Left ventricle myocardium inferior (tissue), 1 donor: Measurements from ENCODE around the gene UBE3B. TPM values are rescaled to one million over a fixed set of nuclear protein-coding genes. Genes with fewer than 3 reads are reported as not detected.
"Not testable (repeated sequence)": the region's sequence is repeated elsewhere in the genome, so short reads cannot be mapped to it uniquely, and the experiment has no call there.

Experiments used
- DNase-seq: peaks from one replicate; pipeline ENCODE4 v3.0.0-alpha.2; 2020
- H3K27ac ChIP-seq: fragments of 200-600 bp; replicated peaks from 2 replicates; pipeline ENCODE4 v1.8.0; 2021
- H3K27me3 ChIP-seq: fragments of 200-600 bp; 2 replicates; pipeline ENCODE4 v1.8.0; 2021; ENCODE audit warnings: low read depth
- H3K36me3 ChIP-seq: fragments of 200-600 bp; 2 replicates; pipeline ENCODE4 v1.8.0; 2021
- H3K4me1 ChIP-seq: fragments of 200-600 bp; 2 replicates; pipeline ENCODE4 v1.8.0; 2021
- H3K4me3 ChIP-seq: fragments of 200-600 bp; 2 replicates; pipeline ENCODE4 v1.8.0; 2021; ENCODE audit warnings: mild to moderate bottlenecking, moderate library complexity
- H3K9me3 ChIP-seq: fragments of 200-600 bp; replicated peaks from 2 replicates; pipeline ENCODE4 v1.8.0; 2021
- CTCF ChIP-seq: fragments of 200-600 bp; IDR thresholded peaks from 2 replicates; pipeline ENCODE4 v1.8.0; 2021; ENCODE audit warnings: antibody characterized with exemption, mild to moderate bottlenecking, borderline replicate concordance
- intact Hi-C: fragments of 100-400 bp; cut with micrococcal nuclease; formaldehyde crosslinking; loops from one replicate; pipeline ENCODE4 v1.11.0; 2022
- total RNA-seq: library from RNA; stranded (reverse); fragmentation: NEBNext Ultra II Directional; extraction: Animal tissue kit (Norgen Biotek cat#: 25700); gene quantifications from one replicate; pipeline ENCODE4 v1.2.1, GENCODE V29; 2021
- donor health status: DM: no; HTN: yes; CAD: no; lungs with severe emphysema.

Gene UBE3B
- total RNA-seq, 1 donor from 2014 or later: 56.0 TPM

DNA sequence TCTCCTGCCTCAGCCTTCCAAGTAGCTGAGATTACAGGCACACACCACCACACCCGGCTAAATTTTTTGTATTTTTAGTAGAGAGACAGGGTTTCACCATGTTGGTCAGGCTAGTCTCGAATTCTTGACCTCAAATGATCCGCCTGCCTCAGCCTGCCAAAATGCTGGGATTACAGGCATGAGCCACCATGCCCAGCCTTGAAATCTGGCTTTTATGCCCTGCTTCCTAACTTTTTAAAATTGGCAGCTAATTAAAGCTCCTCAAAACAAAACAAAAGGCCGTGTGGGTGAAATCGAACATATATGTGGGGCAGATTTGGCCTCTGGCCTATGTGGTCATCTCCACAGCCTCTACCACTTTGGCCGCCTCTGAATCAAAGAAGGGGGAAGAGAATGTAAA is 38.3 kb upstream of the UBE3B start:
- TF ChIP-seq CTCF: no peak
- Histone ChIP-seq H3K4me3 (no peak overlapping the region), H3K27ac (no peak overlapping the region), H3K9me3 (no peaks in the 10 kb centered on the region), H3K4me1 (peaks cover 19% of the 10 kb centered on the region), H3K27me3 (no peaks in the 10 kb centered on the region), H3K36me3 (peaks cover 5% of the 10 kb centered on the region)
- DNase-seq: no peak
- intact Hi-C loops: no loop called here

- peaks cover 27% of the 10 kb centered on the region for H3K4me1 ChIP-seq
- H3K36me3 ChIP-seq, H3K9me3 ChIP-seq, H3K27me3 ChIP-seq, H3K4me3 ChIP-seq, intact Hi-C loops, H3K27ac ChIP-seq, DNase-seq: not testable (repeated sequence)
Observed at GRCh38 chr12:109439951-109440350, 37.5 kb upstream of the UBE3B start.

DNA sequence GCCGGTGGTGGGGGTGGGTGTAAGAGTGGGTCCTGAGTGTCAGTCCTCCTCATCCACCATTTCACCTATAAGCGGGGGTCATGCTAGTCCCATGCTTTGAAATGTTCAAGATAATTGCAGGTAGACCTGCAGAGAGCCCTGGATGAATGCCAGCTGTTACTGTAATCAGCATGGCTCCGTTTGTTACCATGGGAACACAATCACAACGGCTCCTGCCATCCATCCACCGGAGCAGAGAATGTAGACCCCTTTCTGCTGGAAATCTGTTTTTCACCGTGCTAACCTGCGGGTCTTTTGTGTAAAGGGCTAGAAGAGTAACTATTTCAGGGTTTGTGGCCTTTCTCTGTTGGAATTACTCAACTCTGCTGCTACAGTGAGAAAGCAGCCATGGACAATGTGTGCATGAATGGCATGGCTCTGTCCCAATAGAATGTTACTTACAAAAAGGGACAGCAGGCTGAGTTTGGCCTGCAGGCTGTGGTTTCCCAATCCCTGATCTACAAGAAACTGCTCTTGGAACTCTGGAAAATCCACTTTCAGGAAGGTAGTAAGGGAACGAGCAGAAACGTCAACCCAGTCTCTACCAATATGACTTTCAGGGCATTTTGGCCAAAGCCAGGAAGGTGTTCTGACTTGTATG is 36.5 kb upstream of the UBE3B start:
- Histone ChIP-seq H3K4me1 (peaks cover 37% of the 10 kb centered on the region), H3K36me3 (peaks cover 10% of the 10 kb centered on the region), H3K27me3 (no peaks in the 10 kb centered on the region), H3K27ac (no peak overlapping the region), H3K4me3 (no peak overlapping the region), H3K9me3 (no peaks in the 10 kb centered on the region)
- DNase-seq: no peak
- intact Hi-C loops: no loop called here
- no peak for TF ChIP-seq CTCF

- H3K27me3 ChIP-seq: no peaks in the 10 kb centered on the region
- peaks cover 57% of the 10 kb centered on the region for H3K4me1 ChIP-seq
- DNase-seq: no peak
- no peaks in the 10 kb centered on the region for H3K9me3 ChIP-seq
- H3K27ac ChIP-seq: peak overlapping the region; percentile 72
- no peak overlapping the region for H3K4me3 ChIP-seq
- intact Hi-C loops: no loop called here
- H3K36me3 ChIP-seq: peaks cover 33% of the 10 kb centered on the region
- TF ChIP-seq CTCF: peak; percentile 50
Observed at GRCh38 chr12:109443794-109444193, 33.6 kb upstream of the UBE3B start.

- no peaks in the 10 kb centered on the region for H3K9me3 ChIP-seq
- no peak overlapping the region for H3K4me3 ChIP-seq
- TF ChIP-seq CTCF: no peak
- H3K27me3 ChIP-seq: no peaks in the 10 kb centered on the region
- peaks cover 33% of the 10 kb centered on the region for H3K36me3 ChIP-seq
- peak overlapping the region; percentile 72 for H3K27ac ChIP-seq
- intact Hi-C loops: no loop called here
- H3K4me1 ChIP-seq: peaks cover 57% of the 10 kb centered on the region
- no peak for DNase-seq
Observed at GRCh38 chr12:109444259-109444658, 33.2 kb upstream of the UBE3B start.

DNA sequence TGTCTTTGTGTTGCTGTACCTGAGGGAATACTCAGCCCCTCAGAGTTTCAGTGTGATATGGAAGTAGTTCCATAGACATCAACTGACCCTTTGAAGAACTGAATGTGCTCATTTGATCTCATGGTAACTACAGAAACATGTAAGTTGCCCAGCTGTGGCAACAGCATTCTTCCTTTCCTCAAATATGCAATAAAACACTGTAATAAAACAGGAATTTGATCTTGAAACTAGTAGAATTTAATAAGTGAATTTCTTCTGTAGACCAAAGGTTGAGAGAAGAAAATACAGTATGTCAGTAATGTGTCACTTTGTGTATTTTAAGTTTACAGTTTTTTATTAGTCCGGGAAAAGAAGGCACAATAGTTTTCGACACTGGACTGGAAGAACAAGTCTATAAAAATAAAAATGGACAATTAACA is 32.2 kb upstream of the UBE3B start:
- TF ChIP-seq CTCF: no peak
- Histone ChIP-seq H3K27me3 (no peaks in the 10 kb centered on the region), H3K36me3 (peaks cover 38% of the 10 kb centered on the region), H3K9me3 (no peaks in the 10 kb centered on the region), H3K4me1 (peaks cover 57% of the 10 kb centered on the region), H3K27ac (peak overlapping the region; percentile 72), H3K4me3 (no peak overlapping the region)
- intact Hi-C loops: no loop called here
- DNase-seq: no peak
